DMS114 treated with DMSO at 0.1 percent for 48 hours (cell line): ENCODE results near the gene UAP1.

Experiments used
- DNase-seq: peaks from one replicate; lab custom pipeline; 2025; ENCODE audit not compliant: unreplicated experiment; lab: John Stamatoyannopoulos, UW

Gene UAP1

GRCh38 chr1:162561616-162562469 is at the start of gene UAP1:
Gene UAP1, plus strand, starts transcription at chr1:162561722. Its CDS starts 4,347 bp downstream, at chr1:162566069.
- no peak for DNase-seq

- no peak for DNase-seq
Observed at GRCh38 chr1:162527314-162527713, 34.2 kb upstream of the UAP1 start.

GRCh38 chr1:162530307-162530987 is 31.1 kb upstream of the UAP1 start:
- no peak for DNase-seq

GRCh38 chr1:162530988-162531319 is 30.6 kb upstream of the UAP1 start:
- no peak for DNase-seq

- no peak for DNase-seq
Observed at GRCh38 chr1:162535501-162535900, 26.0 kb upstream of the UAP1 start.

GRCh38 chr1:162536511-162536910 is 25.0 kb upstream of the UAP1 start:
- DNase-seq: no peak

- no peak for DNase-seq
Observed at GRCh38 chr1:162537216-162537615, 24.3 kb upstream of the UAP1 start.

- DNase-seq: no peak
Observed at GRCh38 chr1:162538815-162539431, 22.6 kb upstream of the UAP1 start.

- no peak for DNase-seq
Observed at GRCh38 chr1:162541619-162542141, 19.8 kb upstream of the UAP1 start.

GRCh38 chr1:162543228-162543627 is 18.3 kb upstream of the UAP1 start:
- DNase-seq: no peak

GRCh38 chr1:162548170-162548569 is 13.4 kb upstream of the UAP1 start:
- no peak for DNase-seq

- no peak for DNase-seq
Observed at GRCh38 chr1:162549001-162549400, 12.5 kb upstream of the UAP1 start.

- no peak for DNase-seq
Observed at GRCh38 chr1:162550925-162551324, 10.6 kb upstream of the UAP1 start.

GRCh38 chr1:162551969-162552683 is 9.4 kb upstream of the UAP1 start:
- DNase-seq: no peak

GRCh38 chr1:162552684-162553252 is 8.8 kb upstream of the UAP1 start:
- no peak for DNase-seq

- DNase-seq: no peak
Observed at GRCh38 chr1:162554258-162554657, 7.3 kb upstream of the UAP1 start.

- no peak for DNase-seq
Observed at GRCh38 chr1:162557536-162557935, 4.0 kb upstream of the UAP1 start.

GRCh38 chr1:162560303-162561036 is 1.1 kb upstream of the UAP1 start:
- DNase-seq: no peak

- peak; percentile 98 for DNase-seq
Observed at GRCh38 chr1:162561037-162561615, 396 bp upstream of the UAP1 start.

- no peak for DNase-seq
Observed at GRCh38 chr1:162562470-162562828, 927 bp downstream of the UAP1 start.
